ENCODE measurements around the gene MTR.

DNA sequence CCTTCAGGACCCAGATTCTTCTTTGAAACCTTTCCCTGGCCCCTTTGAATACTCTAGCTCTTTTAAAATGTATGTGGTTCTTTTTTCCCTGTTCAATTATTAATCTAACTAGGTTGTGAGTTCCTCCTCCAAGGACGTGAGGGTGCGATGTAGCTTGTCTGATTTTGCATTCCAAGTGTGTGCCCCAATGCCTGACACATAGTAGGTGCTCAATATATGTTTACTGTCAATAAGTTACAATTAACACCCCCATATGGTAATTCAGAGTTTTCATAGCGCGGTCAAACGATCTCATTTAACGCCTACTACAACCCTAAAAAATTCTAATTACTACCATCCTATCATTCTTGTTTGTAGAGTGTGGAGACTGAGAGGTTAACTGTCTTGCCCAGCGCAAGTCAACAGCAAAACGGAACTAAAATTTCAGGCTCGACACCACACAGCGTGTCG, 482 bp upstream of the MTR start:
- TF ChIP-seq, protein P1, sequence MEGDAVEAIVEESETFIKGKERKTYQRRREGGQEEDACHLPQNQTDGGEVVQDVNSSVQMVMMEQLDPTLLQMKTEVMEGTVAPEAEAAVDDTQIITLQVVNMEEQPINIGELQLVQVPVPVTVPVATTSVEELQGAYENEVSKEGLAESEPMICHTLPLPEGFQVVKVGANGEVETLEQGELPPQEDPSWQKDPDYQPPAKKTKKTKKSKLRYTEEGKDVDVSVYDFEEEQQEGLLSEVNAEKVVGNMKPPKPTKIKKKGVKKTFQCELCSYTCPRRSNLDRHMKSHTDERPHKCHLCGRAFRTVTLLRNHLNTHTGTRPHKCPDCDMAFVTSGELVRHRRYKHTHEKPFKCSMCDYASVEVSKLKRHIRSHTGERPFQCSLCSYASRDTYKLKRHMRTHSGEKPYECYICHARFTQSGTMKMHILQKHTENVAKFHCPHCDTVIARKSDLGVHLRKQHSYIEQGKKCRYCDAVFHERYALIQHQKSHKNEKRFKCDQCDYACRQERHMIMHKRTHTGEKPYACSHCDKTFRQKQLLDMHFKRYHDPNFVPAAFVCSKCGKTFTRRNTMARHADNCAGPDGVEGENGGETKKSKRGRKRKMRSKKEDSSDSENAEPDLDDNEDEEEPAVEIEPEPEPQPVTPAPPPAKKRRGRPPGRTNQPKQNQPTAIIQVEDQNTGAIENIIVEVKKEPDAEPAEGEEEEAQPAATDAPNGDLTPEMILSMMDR (IDR thresholded peaks at IDR 0.05; ENCODE audit: insufficient read depth, low read depth, low read length), result no peak
- TF ChIP-seq EZH2 (IDR thresholded peaks at IDR 0.05; ENCODE audit: insufficient read depth, low read length), result no peak
